Activated naive CD8-positive, alpha-beta T cell treated with anti-CD3 and anti-CD28 coated beads, Interleukin-2, amount 10 ng/mL, durations not matched to agents 7 days and 5 days (primary cell): ENCODE data around the gene AGBL4. TPM values are rescaled to one million over a fixed set of nuclear protein-coding genes. Genes with fewer than 3 reads are reported as not detected.
"Not testable (repeated sequence)": the region's sequence is repeated elsewhere in the genome, so short reads cannot be mapped to it uniquely, and the experiment has no call there.

Experiments
- ATAC-seq: fragments of 150-1000 bp; cut with Tn5 transposase; one replicate; pipeline ENCODE4 v1.10.0; 2021; ENCODE audit warnings: low read depth, moderate library complexity
- POLR2A ChIA-PET: fragments of 350-600 bp; sonication (Branson Sonifier 250); formaldehyde crosslinking; loops from one replicate; lab custom pipeline; 2021; ENCODE audit warnings: antibody characterized with exemption; lab: Charles Lee
- DNase-seq: peaks from one replicate; pipeline ENCODE4 v3.0.0; 2021
- H3K27ac Mint-ChIP-seq: one replicate; pipeline ENCODE4 v1.8.0; 2022; ENCODE audit warnings: mild to moderate bottlenecking, mixed read lengths
- H3K27me3 Mint-ChIP-seq: one replicate; pipeline ENCODE4 v1.8.0; 2022; ENCODE audit warnings: mild to moderate bottlenecking, moderate library complexity, mixed read lengths
- H3K36me3 Mint-ChIP-seq: one replicate; pipeline ENCODE4 v1.8.0; 2021; ENCODE audit warnings: mild to moderate bottlenecking, mixed read lengths
- H3K4me1 Mint-ChIP-seq: one replicate; pipeline ENCODE4 v1.8.0; 2021; ENCODE audit warnings: mixed read lengths
- H3K4me3 Mint-ChIP-seq: one replicate; pipeline ENCODE4 v1.8.0; 2022; ENCODE audit warnings: mild to moderate bottlenecking, moderate library complexity, mixed read lengths
- H3K9me3 Mint-ChIP-seq: one replicate; pipeline ENCODE4 v1.8.0; 2021; ENCODE audit warnings: mixed read lengths
- total RNA-seq, 2 experiments: library from RNA; stranded (reverse); gene quantifications; one replicate each; pipeline ENCODE4 v1.2.3, GENCODE V29; 2021

AGBL4 gene
- total RNA-seq, 2 experiments from 2014 or later: not detected

DNA sequence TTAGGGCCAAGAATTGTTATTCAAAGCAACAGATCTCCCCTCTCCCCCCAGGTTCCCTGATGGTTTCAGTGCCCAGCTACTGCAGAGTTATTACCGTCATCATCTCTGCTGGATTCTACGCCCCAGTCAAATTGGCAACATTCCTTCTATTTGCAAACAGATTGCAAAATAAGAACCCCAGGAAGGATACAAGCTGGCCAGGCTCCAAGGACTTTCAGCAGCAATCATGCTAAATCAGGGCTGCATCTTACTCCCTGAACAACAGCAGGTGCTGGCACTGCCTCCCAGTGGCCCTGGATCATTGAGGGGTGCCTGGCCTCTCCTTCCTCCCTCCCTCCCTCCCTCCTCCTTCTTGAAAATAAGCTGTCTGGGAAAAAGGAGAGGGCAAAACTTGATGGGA lies 725.5 kb downstream of the AGBL4 start:
- Mint-ChIP-seq H3K36me3 (no peaks in the 10 kb centered on the region), H3K4me1 (no peaks in the 10 kb centered on the region), H3K27ac (no peak overlapping the region), H3K9me3 (peaks cover 4% of the 10 kb centered on the region), H3K4me3 (no peak overlapping the region), H3K27me3 (no peaks in the 10 kb centered on the region)
- ATAC-seq: no peak
- POLR2A ChIA-PET: no interaction called here
- DNase-seq: no peak

DNA sequence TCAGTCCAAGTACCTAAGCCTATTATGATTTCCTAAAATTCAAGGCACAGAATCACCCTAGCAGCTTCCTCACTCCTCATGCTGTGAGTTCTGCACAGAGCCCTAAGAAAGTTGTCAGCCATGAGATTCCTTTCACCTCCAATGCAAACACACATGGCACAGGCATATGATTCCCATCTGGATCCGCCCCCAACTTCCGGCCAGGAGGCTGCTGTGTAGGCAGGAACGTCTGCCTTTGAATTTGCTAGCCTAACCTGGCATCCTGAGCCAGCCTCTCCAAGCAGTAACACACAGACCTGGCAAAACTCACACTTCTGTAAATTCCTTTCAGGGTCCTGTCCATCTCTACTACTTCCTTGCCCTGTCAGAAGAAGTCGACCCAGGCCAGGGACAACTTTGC lies 726.0 kb downstream of the AGBL4 start:
- Mint-ChIP-seq H3K9me3 (peaks cover 4% of the 10 kb centered on the region), H3K36me3 (no peaks in the 10 kb centered on the region), H3K4me3 (no peak overlapping the region), H3K27me3 (no peaks in the 10 kb centered on the region), H3K27ac (no peak overlapping the region), H3K4me1 (no peaks in the 10 kb centered on the region)
- ATAC-seq (no peak), DNase-seq (no peak)
- POLR2A ChIA-PET: no interaction called here

DNA sequence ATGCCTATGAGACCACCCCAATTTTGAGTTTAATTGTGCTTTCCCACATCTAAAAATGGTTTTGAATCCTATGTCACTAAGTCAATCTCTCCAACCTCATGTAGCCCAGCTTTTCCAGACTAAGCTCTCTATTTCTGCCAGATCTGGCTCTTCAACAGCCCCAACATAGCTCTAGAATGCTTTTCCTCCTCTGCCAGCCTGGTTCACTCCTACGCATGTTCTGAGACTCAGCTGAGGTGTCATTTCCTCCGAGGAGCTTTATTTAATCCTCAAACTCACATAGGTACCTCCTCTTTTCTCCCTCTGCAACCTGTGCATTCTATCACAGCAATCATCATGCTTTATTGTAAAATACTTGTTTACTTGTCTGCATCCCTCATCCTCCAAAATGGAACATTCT lies 729.2 kb downstream of the AGBL4 start:
- DNase-seq (no peak), ATAC-seq (no peak)
- POLR2A ChIA-PET: no interaction called here
- no peaks in the 10 kb centered on the region for H3K27me3 Mint-ChIP-seq
- no peaks in the 10 kb centered on the region for H3K36me3 Mint-ChIP-seq
- no peaks in the 10 kb centered on the region for H3K4me1 Mint-ChIP-seq
- no peak overlapping the region for H3K4me3 Mint-ChIP-seq
- peaks cover 2% of the 10 kb centered on the region for H3K9me3 Mint-ChIP-seq
- no peak overlapping the region for H3K27ac Mint-ChIP-seq

DNA sequence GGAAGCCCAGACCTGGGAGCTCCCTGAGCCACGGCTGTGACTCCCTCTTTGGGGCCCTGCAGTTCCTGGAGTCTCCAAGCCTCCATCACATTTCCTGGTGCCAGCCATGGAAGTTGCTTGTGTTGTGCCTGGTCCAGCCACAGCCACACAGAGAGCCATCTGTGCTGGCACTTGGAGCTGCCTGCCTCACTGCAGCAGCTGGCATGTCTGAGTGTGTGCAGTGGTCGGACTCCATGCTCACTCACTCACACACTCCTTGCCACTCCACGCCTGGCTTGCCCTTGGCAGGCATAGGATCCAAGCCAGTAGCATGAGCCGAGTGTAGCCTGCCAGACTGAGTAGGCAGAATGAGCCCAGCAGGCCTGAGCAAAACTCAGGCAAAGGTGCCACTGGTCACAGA lies 730.7 kb downstream of the AGBL4 start:
- Mint-ChIP-seq H3K36me3 (no peaks in the 10 kb centered on the region), H3K27me3 (no peaks in the 10 kb centered on the region), H3K27ac (no peak overlapping the region), H3K4me3 (no peak overlapping the region), H3K9me3 (peaks cover 2% of the 10 kb centered on the region), H3K4me1 (no peaks in the 10 kb centered on the region)
- no peak for DNase-seq
- POLR2A ChIA-PET: no interaction called here
- no peak for ATAC-seq

DNA sequence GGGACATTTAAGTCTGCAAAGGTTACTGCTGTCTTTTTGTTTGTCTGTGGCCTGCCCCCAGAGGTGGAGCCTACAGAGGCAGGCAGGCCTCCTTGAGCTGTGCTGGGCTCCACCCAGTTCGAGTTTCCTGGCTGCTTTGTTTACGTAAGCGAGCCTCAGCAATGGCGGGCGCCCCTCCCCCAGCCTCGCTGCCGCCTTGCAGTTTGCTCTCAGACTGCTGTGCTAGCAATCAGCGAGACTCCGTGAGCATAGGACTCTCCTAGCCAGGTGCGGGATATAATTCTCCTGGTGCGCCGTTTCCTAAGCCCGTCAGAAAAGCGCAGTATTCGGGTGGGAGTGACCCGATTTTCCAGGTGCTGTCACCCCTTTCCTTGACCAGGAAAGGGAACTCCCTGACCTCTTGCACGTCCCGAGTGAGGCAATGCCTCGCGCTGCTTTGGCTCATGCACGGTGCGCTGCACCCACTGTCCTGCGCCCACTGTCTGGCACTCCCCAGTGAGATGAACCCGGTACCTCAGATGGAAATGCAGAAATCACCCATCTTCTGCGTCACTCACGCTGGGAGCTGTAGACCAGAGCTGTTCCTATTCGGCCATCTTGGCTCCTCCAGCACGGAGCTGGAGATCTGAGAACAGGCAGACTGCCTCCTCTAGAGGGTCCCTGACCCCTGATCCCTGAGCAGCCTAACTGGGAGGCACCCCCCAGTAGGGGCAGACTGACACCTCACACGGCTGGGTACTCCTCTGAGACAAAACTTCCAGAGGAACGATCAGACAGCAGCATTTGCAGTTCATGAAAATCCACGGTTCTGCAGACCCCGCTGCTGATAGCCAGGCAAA lies 766.3 kb downstream of the AGBL4 start:
- H3K27ac Mint-ChIP-seq, H3K27me3 Mint-ChIP-seq, H3K4me3 Mint-ChIP-seq, ATAC-seq, POLR2A ChIA-PET, DNase-seq, H3K4me1 Mint-ChIP-seq, H3K36me3 Mint-ChIP-seq: not testable (repeated sequence)
- H3K9me3 Mint-ChIP-seq: peaks cover 15% of the 10 kb centered on the region

DNA sequence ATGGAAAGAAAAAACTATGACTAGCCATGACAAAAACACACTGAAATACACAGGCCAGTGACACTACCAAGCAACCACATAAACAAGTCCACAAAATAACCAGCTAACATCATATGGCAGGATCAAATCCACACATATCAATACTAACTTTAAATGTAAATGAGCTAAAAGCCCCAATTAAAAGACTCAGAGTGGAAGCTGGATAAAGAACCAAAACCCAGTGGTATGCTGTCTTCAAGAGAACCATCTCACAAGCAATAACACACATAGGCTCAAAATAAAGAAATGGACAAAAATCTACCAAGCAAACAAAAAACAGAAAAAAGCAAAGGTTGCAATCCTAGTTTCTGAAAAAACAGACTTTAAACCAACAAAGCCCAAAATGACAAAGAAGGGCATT lies 770.8 kb downstream of the AGBL4 start:
- POLR2A ChIA-PET: no interaction called here
- Mint-ChIP-seq H3K9me3 (peaks cover 20% of the 10 kb centered on the region), H3K27ac (no peak overlapping the region), H3K4me3 (no peak overlapping the region), H3K36me3 (no peaks in the 10 kb centered on the region), H3K27me3 (no peaks in the 10 kb centered on the region), H3K4me1 (no peaks in the 10 kb centered on the region)
- ATAC-seq (no peak), DNase-seq (no peak)

DNA sequence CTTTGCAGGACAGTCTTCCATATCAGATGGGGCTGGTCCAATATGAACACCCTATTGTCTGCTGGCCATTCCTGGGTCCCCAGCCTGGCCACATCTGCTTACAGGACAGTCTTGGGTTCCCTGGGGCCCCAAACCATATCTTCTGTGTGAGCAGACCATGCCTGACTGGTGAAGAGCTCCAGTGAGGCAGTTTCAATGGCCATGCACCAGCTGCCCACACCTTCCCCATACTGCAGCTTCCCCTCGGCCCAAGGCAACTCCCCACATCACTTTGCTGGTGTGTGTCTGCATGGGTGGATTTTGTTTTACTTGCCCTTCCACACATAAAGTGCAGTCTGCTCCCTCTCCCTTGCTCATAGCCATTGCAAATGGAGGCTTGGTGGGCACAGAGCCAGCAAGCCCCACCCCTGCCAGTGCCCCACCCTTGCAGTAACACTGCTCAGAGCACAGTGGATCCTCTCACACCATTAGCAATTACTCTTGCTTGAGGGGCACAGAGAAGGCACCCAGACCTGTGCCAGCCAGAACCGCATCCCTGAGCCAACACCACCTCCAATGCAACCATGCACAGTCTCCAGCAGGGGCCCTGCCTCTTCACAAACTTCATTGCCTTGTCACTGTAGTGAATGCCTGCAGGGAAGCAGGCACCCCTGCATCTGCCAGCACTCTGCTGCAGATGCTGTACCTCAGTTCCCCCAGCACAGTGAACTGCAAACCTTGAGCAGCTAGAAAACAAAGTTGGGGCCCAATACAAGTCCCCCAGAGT lies 772.6 kb downstream of the AGBL4 start:
- H3K27me3 Mint-ChIP-seq: no peaks in the 10 kb centered on the region
- POLR2A ChIA-PET: no interaction called here
- DNase-seq (no peak), ATAC-seq (no peak)
- H3K36me3 Mint-ChIP-seq: no peaks in the 10 kb centered on the region
- peaks cover 16% of the 10 kb centered on the region for H3K9me3 Mint-ChIP-seq
- H3K4me1 Mint-ChIP-seq: no peaks in the 10 kb centered on the region
- no peak overlapping the region for H3K27ac Mint-ChIP-seq
- H3K4me3 Mint-ChIP-seq: no peak overlapping the region

DNA sequence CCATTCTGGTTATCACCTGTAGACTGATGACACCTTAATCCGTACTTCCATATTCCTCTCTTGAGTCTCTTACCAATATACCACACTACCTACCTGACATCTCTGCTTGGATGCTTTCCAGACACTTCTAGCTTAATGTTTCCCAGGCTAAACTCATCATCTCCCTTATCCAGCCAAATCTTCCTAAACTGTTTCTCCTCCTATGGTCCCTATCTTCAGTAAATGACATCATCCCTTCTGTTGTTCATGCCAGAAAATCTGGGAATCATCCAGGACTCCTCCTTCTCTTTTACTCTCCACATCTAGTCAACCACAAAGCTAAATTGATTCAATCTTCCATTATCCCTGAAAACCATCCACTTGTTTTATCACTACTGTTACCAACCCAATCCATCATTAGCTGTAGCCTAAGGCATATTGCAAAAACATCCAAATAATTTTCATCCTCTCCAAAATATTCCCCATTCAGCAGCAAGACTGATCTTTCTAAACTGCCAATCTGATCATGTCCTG lies 783.0 kb downstream of the AGBL4 start:
- DNase-seq: no peak
- POLR2A ChIA-PET: no interaction called here
- no peaks in the 10 kb centered on the region for H3K36me3 Mint-ChIP-seq
- no peaks in the 10 kb centered on the region for H3K27me3 Mint-ChIP-seq
- no peak overlapping the region for H3K4me3 Mint-ChIP-seq
- H3K27ac Mint-ChIP-seq: no peak overlapping the region
- no peak for ATAC-seq
- H3K9me3 Mint-ChIP-seq: peaks cover 4% of the 10 kb centered on the region
- no peaks in the 10 kb centered on the region for H3K4me1 Mint-ChIP-seq

DNA sequence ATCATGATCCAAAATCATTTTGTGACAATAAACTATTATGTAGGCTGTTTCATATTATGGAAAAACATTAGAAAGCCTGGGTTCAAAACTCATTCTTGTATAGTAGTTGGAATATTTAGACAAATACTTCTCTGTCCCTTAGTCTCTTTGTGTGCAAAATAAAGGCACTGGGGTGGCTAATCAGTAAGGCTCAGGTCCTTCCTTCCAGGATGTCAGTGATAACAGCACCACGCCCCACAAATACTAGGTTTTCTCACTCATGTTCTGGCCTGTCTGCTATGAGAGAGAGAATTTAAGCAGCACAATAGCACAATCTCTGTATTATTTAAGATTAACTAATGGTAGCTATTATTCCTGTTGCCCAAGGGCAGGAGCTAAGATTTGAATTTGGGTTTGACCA lies 788.8 kb downstream of the AGBL4 start:
- H3K27ac Mint-ChIP-seq: no peak overlapping the region
- no peak for DNase-seq
- no peak for ATAC-seq
- no peaks in the 10 kb centered on the region for H3K36me3 Mint-ChIP-seq
- peaks cover 4% of the 10 kb centered on the region for H3K9me3 Mint-ChIP-seq
- H3K4me3 Mint-ChIP-seq: no peak overlapping the region
- POLR2A ChIA-PET: no interaction called here
- no peaks in the 10 kb centered on the region for H3K27me3 Mint-ChIP-seq
- no peaks in the 10 kb centered on the region for H3K4me1 Mint-ChIP-seq

DNA sequence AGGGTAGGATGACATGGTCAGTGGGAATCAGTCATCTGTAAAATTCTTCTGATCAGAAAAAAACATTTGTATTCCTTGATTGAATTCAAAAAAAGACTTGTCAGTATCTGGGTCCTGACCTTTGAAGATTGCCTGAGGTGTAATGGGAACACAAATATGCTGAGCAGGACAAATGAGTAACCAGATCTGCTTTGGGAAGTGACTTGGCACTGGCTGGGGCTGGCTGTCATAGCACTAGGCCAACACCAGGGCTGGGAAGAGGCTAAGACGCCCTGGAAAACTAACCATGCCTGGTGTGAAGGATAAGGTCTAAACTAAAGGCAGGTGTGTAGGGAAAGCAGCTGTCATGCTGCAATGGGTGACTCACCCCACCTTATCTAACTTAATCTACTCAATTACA lies 794.2 kb downstream of the AGBL4 start:
- Mint-ChIP-seq H3K4me1 (no peaks in the 10 kb centered on the region), H3K4me3 (no peak overlapping the region), H3K9me3 (no peaks in the 10 kb centered on the region), H3K27ac (no peak overlapping the region), H3K36me3 (no peaks in the 10 kb centered on the region), H3K27me3 (no peaks in the 10 kb centered on the region)
- POLR2A ChIA-PET: no interaction called here
- no peak for DNase-seq
- ATAC-seq: no peak

DNA sequence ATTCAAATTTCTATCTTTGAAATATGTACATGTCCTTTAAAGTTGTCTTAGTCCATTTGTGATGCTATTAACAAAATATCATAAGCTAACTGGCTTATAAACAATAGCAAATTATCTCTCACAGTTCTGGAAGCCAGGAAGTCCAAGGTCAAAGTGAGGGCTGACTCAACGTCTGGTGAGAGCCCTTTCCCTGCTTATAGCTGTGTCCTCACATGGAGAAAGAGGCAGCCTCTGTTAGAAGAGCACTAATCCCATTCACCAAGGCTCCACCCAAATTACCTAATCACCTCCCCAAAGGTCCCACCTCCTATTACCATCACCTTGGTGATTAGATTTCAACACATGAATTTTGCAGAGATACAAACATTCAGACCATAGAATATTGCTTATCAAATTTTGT lies 797.0 kb downstream of the AGBL4 start:
- Mint-ChIP-seq H3K36me3 (no peaks in the 10 kb centered on the region), H3K27me3 (no peaks in the 10 kb centered on the region), H3K4me1 (no peaks in the 10 kb centered on the region), H3K27ac (no peak overlapping the region), H3K4me3 (no peak overlapping the region), H3K9me3 (no peaks in the 10 kb centered on the region)
- POLR2A ChIA-PET: no interaction called here
- ATAC-seq (no peak), DNase-seq (no peak)

DNA sequence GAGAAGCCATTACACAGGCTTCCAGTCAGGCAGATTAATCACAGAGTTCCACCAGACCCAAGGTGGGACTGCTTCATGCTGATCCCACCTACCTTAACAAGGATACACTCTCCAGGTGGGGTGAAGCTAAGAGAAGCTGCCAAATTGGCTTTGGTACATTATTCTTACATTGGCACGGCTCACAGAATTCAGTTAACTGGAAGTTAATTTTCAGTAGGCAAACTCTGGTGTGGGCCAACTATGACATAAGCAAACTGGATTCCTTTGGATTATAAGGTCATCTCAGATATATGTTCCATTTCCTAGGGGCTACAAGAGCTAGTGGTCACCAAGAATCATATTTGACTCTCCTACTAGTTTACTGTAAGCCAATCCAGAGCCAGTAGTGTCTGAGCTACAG lies 798.3 kb downstream of the AGBL4 start:
- H3K4me1 Mint-ChIP-seq: no peaks in the 10 kb centered on the region
- POLR2A ChIA-PET: no interaction called here
- H3K27me3 Mint-ChIP-seq: no peaks in the 10 kb centered on the region
- ATAC-seq (no peak), DNase-seq (no peak)
- no peaks in the 10 kb centered on the region for H3K9me3 Mint-ChIP-seq
- no peak overlapping the region for H3K4me3 Mint-ChIP-seq
- H3K36me3 Mint-ChIP-seq: no peaks in the 10 kb centered on the region
- no peak overlapping the region for H3K27ac Mint-ChIP-seq

DNA sequence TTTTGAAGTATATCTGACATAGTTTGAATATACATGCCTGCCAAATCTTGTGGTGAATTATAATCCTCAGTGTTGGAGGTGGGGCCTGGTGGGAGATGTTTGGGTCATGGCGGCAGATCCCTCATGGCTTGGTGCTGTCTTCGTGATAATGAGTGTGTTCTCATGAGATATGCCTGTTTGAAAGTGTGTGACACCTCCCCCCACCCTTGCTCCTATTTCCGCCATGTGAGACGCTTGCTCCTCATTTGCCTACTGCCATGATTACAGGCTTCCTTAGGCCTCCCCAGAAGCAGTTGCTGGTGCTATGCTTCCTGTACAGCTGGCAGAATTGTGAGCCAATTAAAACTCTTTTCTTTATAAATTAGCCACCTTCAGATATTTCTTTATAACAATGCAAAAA lies 810.5 kb downstream of the AGBL4 start:
- POLR2A ChIA-PET: no interaction called here
- no peak overlapping the region for H3K4me3 Mint-ChIP-seq
- no peaks in the 10 kb centered on the region for H3K36me3 Mint-ChIP-seq

DNA sequence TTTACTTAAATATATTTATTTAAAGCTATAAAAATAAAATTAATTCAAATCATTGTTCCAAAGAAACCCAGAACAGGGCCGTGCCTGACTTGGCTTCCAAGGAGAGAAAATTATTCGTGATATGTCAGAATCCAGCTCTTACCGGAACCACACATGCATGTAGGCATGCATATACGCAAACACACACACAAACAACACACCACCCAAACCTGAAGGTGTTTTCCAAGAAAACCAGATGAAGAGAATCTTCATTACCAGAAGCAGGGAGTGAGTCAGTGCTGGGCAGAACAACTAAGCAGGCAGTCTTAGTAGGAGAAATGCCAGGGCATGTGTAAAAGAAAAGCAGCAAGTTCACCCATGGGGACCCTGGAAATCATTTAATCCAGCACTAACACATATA lies 815.0 kb downstream of the AGBL4 start:
- no peak overlapping the region for H3K4me3 Mint-ChIP-seq
- no peaks in the 10 kb centered on the region for H3K27me3 Mint-ChIP-seq
- POLR2A ChIA-PET: no interaction called here
- peaks cover 1% of the 10 kb centered on the region for H3K9me3 Mint-ChIP-seq
- no peak overlapping the region for H3K27ac Mint-ChIP-seq
- H3K4me1 Mint-ChIP-seq: no peaks in the 10 kb centered on the region
- DNase-seq (no peak), ATAC-seq (no peak)
- H3K36me3 Mint-ChIP-seq: no peaks in the 10 kb centered on the region

More for the DNA sequence above, 810.5 kb downstream of the AGBL4 start:
- H3K4me1 Mint-ChIP-seq: no peaks in the 10 kb centered on the region
- no peak overlapping the region for H3K27ac Mint-ChIP-seq
- ATAC-seq (no peak), DNase-seq (no peak)
- no peaks in the 10 kb centered on the region for H3K9me3 Mint-ChIP-seq
- no peaks in the 10 kb centered on the region for H3K27me3 Mint-ChIP-seq
